ENCODE results near the gene ORAI1.
"Not testable (repeated sequence)": the region's sequence is repeated elsewhere in the genome, so short reads cannot be mapped to it uniquely, and the experiment has no call there.

DNA sequence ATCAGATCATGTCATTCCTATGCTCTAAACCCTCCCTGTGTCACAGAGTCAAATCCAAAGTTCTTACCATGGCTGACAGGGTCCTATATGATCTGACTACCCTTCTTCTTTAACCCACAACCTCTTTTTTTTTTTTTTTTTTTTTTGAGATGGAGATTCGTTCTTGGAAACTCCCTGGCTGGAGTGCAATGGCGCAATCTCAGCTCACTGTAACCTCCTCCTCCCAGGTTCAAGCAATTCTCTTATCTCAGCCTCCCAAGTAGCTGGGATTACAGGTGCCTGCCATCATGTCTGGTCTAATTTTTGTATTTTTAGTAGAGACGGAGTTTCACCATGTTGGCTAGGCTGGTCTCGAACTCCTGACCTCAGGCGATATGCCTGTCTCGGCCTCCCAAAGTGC lies 40.5 kb downstream of the ORAI1 start:
- TF ChIP-seq EZH2 (IDR thresholded peaks at IDR 0.05; ENCODE audit: insufficient read depth, poor library complexity, severe bottlenecking); EZH2phosphoT487 (IDR thresholded peaks at IDR 0.05; ENCODE audit: insufficient read depth, low read depth): not testable (repeated sequence)
